DMS114 treated with DMSO at 0.1 percent for 48 hours (cell line): ENCODE data around the gene TTC3.
"Not testable (repeated sequence)": the region's sequence is repeated elsewhere in the genome, so short reads cannot be mapped to it uniquely, and the experiment has no call there.

ENCODE experiments used
- DNase-seq: peaks from one replicate; lab custom pipeline; 2025; ENCODE audit not compliant: unreplicated experiment; lab: John Stamatoyannopoulos, UW

Gene TTC3, protein sequence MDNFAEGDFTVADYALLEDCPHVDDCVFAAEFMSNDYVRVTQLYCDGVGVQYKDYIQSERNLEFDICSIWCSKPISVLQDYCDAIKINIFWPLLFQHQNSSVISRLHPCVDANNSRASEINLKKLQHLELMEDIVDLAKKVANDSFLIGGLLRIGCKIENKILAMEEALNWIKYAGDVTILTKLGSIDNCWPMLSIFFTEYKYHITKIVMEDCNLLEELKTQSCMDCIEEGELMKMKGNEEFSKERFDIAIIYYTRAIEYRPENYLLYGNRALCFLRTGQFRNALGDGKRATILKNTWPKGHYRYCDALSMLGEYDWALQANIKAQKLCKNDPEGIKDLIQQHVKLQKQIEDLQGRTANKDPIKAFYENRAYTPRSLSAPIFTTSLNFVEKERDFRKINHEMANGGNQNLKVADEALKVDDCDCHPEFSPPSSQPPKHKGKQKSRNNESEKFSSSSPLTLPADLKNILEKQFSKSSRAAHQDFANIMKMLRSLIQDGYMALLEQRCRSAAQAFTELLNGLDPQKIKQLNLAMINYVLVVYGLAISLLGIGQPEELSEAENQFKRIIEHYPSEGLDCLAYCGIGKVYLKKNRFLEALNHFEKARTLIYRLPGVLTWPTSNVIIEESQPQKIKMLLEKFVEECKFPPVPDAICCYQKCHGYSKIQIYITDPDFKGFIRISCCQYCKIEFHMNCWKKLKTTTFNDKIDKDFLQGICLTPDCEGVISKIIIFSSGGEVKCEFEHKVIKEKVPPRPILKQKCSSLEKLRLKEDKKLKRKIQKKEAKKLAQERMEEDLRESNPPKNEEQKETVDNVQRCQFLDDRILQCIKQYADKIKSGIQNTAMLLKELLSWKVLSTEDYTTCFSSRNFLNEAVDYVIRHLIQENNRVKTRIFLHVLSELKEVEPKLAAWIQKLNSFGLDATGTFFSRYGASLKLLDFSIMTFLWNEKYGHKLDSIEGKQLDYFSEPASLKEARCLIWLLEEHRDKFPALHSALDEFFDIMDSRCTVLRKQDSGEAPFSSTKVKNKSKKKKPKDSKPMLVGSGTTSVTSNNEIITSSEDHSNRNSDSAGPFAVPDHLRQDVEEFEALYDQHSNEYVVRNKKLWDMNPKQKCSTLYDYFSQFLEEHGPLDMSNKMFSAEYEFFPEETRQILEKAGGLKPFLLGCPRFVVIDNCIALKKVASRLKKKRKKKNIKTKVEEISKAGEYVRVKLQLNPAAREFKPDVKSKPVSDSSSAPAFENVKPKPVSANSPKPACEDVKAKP (N-terminal part only)

DNA sequence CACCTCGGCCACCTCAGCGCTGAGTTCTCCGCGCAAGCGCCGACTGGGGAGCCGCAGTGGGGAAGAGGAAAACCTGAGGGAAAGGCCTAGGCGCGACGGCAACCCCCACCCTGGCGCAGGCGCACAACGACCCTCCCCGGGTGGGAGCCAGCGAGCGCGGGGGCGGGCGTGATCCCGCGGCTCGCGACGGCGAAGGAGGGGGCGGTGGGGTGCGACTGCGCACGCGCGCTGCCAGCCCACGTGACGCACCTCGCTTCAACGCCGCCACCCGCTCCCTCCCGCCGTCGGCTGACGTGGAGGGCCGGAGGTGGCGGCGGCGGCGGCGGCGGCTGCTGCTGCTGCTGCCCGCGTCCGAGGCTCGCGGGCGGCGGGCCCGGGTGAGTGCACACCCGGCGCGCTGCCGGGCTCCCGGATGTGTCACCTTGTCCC is at the start of gene TTC3, which contains the start of gene PIGP:
TSS of gene TTC3 (plus strand) at position 267 of the 429 bp plus-strand sequence. CDS start 14,004 bp downstream, outside the sequence.
TSS of gene PIGP (minus strand) at position 84 of the 429 bp plus-strand sequence. CDS start 556 bp downstream, outside the sequence.
- DNase-seq: peak; percentile 73

GRCh38 chr21:37026499-37026898 is 46.6 kb upstream of the TTC3 start:
- no peak for DNase-seq

GRCh38 chr21:37028570-37028969 is 44.5 kb upstream of the TTC3 start:
- no peak for DNase-seq

GRCh38 chr21:37030864-37031263 is 42.2 kb upstream of the TTC3 start:
- no peak for DNase-seq

DNA sequence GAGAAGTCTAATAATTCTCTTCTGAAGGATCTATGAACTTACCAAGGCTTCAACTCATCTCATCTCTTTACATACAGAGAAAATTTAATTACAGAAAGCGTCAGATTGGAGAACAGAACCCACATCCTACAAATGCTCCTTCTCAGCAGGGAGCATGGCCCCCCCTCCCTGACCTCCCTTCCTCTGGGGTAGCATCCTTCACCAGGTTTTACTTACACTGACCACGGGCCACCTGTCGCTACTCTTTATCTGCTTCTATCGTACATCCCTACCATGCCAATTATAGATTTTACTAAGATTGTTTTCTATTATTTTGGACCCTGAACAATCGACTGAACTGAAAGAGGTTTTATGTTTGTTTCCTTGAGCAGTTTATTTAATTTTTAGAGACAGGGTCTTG is 40.8 kb upstream of the TTC3 start:
- DNase-seq: no peak

GRCh38 chr21:37032877-37033471 is 40.1 kb upstream of the TTC3 start:
- DNase-seq: no peak

- DNase-seq: not testable (repeated sequence)
These were observed 38.7 kb upstream of the TTC3 start for GRCh38 chr21:37034394-37034793.

DNA sequence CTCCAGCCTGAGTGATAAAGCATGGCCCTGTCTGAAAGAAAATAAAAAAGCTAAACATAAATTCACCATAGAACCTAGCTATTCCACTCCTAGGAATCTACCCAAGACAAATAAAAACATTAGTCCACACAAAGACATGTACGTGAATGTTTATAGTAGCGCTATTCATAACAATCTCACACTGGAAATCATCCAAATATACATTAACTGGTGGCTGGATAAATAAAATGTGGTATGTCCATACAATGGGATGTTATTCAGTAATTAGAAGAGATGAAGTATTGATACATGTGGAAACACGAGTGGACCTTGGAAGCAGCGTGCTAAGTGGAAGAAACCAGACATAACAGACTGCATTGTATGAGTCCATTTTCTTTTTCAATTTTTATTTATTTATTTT is 36.9 kb upstream of the TTC3 start:
- no peak for DNase-seq

DNA sequence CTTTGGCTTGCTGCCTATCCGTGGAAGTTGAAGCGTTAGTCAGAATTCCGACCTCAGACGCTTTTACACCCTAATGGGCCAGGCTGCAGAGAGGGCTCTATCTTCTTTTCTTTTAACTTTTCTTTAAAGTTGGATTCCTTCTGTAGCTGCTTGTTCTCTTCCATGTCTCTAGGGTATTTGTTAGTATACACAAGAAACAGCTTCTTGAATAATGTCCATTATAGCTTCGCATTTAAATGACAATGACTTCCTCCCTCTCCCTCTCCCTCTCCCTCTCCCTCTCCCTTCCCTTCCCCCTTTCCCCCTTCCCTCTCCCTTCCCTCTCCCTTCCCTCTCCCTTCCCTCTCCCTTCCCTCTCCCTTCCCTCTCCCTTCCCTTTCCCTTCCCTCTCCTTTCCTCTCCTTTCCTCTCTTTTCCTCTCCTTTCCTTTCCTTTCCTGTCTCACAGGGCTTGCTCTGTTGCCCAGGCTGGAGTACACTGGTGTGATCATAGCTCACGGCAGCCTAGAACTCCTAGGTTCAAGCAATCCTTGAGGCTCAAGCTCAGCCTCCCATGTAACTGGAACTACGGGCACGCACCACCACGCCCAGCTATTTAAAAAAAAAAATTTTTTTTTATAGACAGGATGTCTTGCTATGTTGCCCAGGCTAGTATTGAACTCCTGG is 33.5 kb upstream of the TTC3 start:
- no peak for DNase-seq

DNA sequence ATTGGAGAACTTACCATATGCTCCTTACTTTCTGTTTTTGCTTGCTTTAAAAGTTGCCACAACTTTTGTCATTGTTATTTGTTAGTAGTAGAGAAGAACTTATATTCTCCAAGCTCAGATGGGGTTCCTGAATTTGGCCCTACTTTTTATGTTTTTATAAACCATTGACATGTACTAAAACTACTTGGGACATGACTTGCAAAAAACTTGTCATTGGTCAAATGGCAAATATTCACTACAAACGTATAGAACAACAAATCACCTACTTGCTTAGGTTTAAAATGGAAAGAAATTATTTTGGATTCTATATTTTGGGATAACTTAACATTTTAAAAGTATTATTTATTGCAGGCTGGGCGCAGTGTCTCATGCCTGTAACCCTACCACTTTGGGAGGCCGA is 32.8 kb upstream of the TTC3 start:
- DNase-seq: no peak

DNA sequence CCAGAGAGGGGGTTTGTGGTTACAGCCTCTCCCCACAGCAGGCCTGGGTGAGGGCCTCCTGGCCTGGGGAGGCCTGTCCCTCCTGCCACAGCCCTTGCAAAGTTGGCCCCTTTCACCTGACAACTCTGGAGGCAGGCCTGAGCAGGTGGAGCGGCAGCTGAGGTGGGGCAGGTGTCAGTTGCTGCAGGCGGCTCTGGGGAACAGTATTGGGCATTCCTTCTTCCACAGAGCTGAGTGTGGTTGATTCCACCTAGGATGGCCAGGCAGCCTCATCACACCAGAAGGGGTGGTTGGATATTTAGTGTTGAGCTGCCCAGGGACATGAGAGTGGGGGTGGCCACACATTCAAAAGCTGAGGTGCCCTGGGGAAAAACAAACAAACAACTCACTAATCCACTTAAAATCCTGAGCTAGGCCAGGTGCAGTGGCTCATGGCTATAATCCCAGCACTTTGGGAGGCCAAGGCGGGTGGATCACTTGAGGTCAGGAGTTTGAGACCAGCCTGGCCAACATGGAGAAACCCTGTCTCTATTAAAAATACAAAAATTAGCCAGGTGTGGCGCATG is 31.3 kb upstream of the TTC3 start:
- DNase-seq: no peak

DNA sequence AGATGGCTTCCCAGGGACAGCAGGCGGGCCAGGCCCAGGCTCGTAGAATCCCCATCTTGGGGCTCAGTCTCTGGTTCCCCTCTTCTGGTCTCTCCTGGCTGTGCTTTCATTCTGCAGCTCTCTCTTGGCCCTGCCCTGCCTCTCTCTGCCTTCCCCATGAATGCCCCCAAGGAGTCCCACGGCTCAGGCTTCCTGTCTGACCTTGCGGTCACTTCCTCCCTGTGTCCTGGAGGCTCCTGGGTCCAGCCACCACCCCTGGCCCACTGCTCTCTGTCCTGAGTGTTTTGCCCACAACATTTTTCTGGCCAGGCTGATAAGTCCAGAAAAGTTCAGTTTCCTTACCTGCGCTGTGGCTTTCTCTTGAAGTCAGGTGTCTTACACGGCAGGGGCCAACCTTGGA is 29.2 kb upstream of the TTC3 start:
- no peak for DNase-seq

DNA sequence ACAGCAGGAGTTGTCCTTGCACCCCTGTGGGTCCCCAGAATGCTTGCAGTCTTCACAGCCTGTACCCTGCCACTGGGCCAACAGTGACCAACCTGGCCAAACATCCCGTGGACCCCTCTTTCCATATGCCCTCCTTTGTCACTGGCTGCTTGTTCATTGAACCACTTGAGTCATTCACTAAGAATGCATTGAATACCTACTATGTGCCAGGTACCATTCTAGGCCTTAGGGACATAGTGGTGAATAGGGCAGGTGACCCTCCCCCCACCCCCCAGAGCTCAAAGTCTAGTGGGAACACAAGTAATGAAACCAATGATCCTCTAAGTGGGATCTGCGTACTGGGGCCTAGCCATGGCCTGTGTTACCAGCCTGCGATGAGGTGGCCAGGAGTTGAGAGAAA is 28.4 kb upstream of the TTC3 start:
- no peak for DNase-seq

DNA sequence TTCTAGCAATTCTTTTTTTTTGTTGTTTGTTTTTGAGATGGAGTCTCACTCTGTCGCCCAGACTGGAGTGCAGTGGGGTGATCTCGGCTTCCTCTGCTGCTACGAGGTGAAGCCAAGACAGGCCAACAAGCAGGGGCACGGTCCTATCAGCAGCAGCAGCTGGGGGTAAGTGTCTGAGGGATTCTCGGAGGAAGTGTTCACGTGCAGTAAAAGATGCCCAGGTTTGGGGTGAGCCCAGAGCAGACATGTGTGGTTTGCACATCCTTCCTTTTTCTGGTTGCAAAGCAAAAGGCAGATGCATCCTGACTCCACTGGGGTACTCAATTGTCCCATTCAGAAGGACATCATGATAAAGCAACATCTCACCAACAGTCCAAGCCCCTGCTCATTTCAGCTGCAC is 27.9 kb upstream of the TTC3 start:
- no peak for DNase-seq

GRCh38 chr21:37045556-37045955 is 27.5 kb upstream of the TTC3 start:
- no peak for DNase-seq

- DNase-seq: no peak
These were observed 26.0 kb upstream of the TTC3 start for GRCh38 chr21:37047079-37047478.

DNA sequence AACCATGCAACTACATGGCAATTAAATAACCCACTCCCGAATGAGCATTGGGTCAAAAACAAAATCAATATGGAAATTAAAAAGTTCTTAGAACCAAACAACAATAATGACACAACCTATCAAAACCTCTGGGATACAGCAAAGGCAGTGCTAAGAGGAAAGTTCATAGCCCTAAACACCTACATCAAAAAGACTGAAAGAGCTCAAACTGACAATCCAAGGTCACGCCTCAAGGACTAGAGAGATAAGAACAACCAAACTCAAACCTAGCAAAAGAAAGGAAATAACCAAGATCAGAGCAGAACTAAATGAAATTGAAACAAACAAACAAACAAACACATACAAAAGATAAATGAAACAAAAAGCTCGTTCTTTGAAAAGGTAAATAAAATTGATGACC is 23.3 kb upstream of the TTC3 start:
- DNase-seq: not testable (repeated sequence)

DNA sequence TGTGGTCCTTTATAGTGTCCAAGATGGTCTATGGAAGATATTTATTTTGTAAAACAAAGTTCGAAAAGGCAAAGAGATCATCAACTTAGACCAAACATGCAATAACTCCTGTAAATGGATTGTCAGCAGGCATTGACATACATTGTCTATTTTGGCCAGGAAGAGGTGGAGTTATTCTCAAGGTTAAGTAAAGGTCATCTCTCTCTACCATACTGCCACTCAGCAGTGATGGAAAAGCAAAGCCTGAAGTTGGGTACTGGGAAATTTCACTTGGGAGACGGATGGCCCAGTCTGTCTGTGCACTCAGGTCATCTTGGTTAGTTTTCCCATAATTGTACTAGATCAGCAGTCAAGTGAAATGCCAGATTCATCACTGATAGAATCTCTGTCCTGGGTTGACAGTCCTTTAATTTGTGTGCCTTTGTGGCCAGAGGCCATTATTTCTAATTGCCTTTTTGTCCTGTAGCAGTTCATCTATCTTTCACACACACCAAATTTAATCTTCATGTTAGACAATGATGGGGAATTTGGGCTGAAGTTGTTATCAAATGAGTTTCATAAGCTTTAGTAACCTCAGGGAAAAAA is 17.7 kb upstream of the TTC3 start:
- DNase-seq: no peak

DNA sequence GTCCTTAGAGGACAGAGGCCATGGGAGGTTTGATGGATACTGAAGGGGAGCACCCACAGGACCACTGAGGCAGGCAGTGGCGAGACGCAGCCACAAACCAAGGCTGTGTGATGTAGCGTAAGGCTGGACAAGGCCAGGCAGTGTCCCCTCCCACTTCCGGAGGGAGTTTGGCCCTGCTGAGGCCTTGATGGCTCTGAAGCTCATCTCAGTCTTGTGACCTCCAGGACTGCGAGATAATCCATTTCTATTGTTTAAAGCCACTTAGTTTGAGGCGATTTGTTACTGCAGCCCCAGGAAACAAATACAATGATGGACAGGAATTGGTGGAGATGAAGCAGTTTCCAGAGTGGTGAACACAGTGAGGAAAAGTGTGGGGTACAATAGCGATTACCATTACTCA is 15.4 kb upstream of the TTC3 start:
- no peak for DNase-seq
